OCI-LY7 (cell line): Measurements from ENCODE around the gene SLC66A2. TPM values are rescaled to one million over a fixed set of nuclear protein-coding genes. Genes with fewer than 3 reads are reported as not detected.
"Not testable (repeated sequence)": the region's sequence is repeated elsewhere in the genome, so short reads cannot be mapped to it uniquely, and the experiment has no call there.

Source experiments
- BruUV-seq: library from RNA; stranded (reverse); fragments of 400-500 nt; replicated peaks from 2 replicates; lab custom pipeline; 2021; lab: Mats Ljungman, UMichigan
- CTCF ChIA-PET: fragments of 300-600 bp; sonication (Branson Sonifier 250); formaldehyde crosslinking; loops from one replicate; lab custom pipeline; 2022; ENCODE audit warnings: antibody characterized with exemption; ENCODE audit not compliant: unreplicated experiment; lab: Charles Lee
- POLR2A ChIA-PET: fragments of 300-600 bp; sonication (Branson Sonifier 250); formaldehyde crosslinking; loops from one replicate; lab custom pipeline; 2022; ENCODE audit warnings: antibody characterized with exemption; lab: Charles Lee
- DNase-seq: peaks from one replicate; pipeline ENCODE4 v3.0.0-alpha.2; 2015; ENCODE audit warnings: low spot score
- H2AFZ ChIP-seq: fragments of 200-600 bp; sonication (generic), shearing (Covaris generic); 2 replicates; pipeline ENCODE4 v1.6.1; 2014; ENCODE audit warnings: mild to moderate bottlenecking, antibody characterized with exemption, low read length, moderate library complexity
- H3K27ac ChIP-seq: fragments of 200-600 bp; sonication (generic); 2 replicates; pipeline ENCODE4 v1.5.1; 2014; ENCODE audit warnings: mixed run types, low read depth, mild to moderate bottlenecking, moderate library complexity, low read length, inconsistent platforms; ENCODE audit not compliant: poor library complexity, severe bottlenecking
- H3K36me3 ChIP-seq: fragments of 200-600 bp; sonication (generic); 2 replicates; pipeline ENCODE4 v1.6.1; 2014; ENCODE audit warnings: mild to moderate bottlenecking, antibody characterized with exemption, low read length, moderate library complexity, mixed read lengths; ENCODE audit not compliant: insufficient read depth
- H3K4me1 ChIP-seq: fragments of 200-600 bp; sonication (generic); 2 replicates; pipeline ENCODE4 v1.5.1; 2014; ENCODE audit warnings: mild to moderate bottlenecking, low read length; ENCODE audit not compliant: insufficient read depth, poor library complexity, severe bottlenecking
- H3K4me2 ChIP-seq: fragments of 200-600 bp; sonication (generic); 2 replicates; pipeline ENCODE4 v1.6.1; 2014; ENCODE audit warnings: mild to moderate bottlenecking, low read length
- H3K4me3 ChIP-seq: fragments of 200-600 bp; sonication (generic); 2 replicates; pipeline ENCODE4 v1.5.1; 2014; ENCODE audit warnings: mild to moderate bottlenecking, low read depth, low read length; ENCODE audit not compliant: poor library complexity, severe bottlenecking
- H3K79me2 ChIP-seq: fragments of 200-600 bp; sonication (generic); 2 replicates; pipeline ENCODE4 v1.6.1; 2016; ENCODE audit warnings: low read depth, mild to moderate bottlenecking, low read length, moderate library complexity, mixed read lengths; ENCODE audit not compliant: insufficient read depth
- H3K9me2 ChIP-seq: fragments of 200-600 bp; sonication (generic); 2 replicates; pipeline ENCODE4 v1.6.1; 2016; ENCODE audit warnings: mild to moderate bottlenecking, low read length, mixed read lengths; ENCODE audit not compliant: insufficient read depth
- H3K9me3 ChIP-seq: fragments of 200-600 bp; sonication (generic); 2 replicates; pipeline ENCODE4 v1.6.1; 2014; ENCODE audit warnings: mild to moderate bottlenecking, mixed run types, low read length, mixed read lengths
- H4K20me1 ChIP-seq: fragments of 200-600 bp; sonication (generic); 2 replicates; pipeline ENCODE4 v1.6.1; 2014; ENCODE audit warnings: mild to moderate bottlenecking, antibody characterized with exemption, low read length, moderate library complexity, mixed read lengths; ENCODE audit not compliant: insufficient read depth
- EZH2phosphoT487 ChIP-seq: fragments of 200-600 bp; sonication (generic); IDR thresholded peaks from 2 replicates; pipeline ENCODE4 v1.6.1; 2018; ENCODE audit warnings: low read depth, borderline replicate concordance, mild to moderate bottlenecking, mixed run types, antibody characterized with exemption, low read length, moderate library complexity, mixed read lengths
- intact Hi-C: fragments of 100-400 bp; cut with micrococcal nuclease; formaldehyde crosslinking; loops from one replicate; pipeline ENCODE4 v1.10.0; 2022; ENCODE audit not compliant: unreplicated experiment
- total RNA-seq, 2 experiments: library from RNA; depleted of rRNA in 1 of 2; stranded (reverse); fragments of >200 nt in 1 of 2; shearing (Covaris generic) in 1 of 2; gene quantifications; 2 replicates each; pipeline ENCODE4 v1.2.3, GENCODE V29; 2014 to 2022
- TF ChIP-seq, protein P1 (sequence below): fragments of 200-600 bp; sonication (generic); conservative IDR thresholded peaks from 2 replicates; pipeline ENCODE4 v1.5.1; 2014; ENCODE audit warnings: mild to moderate bottlenecking, antibody characterized with exemption, low read length, moderate library complexity, mixed read lengths

Gene SLC66A2
- total RNA-seq, 2 experiments from 2014 or later, result 14.5 to 17.9 TPM

DNA sequence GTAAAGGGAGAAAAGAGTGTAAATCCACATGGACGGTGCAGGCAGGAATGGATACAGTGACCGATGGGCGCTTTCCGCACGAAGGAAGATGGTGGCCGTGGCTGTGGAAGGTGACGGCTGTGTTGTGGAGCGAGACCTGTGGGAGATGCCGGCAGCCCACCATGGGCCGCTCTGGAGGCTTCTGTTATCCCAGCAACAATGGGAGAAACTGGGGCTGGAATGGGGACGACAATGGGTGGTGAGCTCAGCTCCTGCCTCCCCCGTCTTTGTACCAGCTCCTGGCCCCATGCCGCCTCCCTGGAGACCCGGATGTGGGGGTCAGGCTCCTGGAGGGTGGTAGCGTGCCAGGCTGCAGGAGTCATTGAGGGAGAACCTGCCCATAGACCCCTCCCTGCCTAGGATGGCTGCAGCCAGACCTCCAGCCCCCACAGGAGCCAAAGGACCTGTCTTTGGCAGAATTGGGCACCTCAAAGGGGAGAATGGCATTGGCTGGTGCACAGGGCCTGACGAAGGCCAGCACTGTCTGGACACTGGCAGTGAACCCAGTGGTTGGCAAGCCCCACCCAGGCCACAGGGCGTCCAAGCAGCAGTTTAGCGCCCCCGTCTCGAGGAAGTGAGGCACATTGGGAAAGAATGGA, 72.6 kb downstream of the SLC66A2 start:
- no peaks in the 10 kb centered on the region for H3K36me3 ChIP-seq
- H3K79me2 ChIP-seq, result no peaks in the 10 kb centered on the region
- H3K9me3 ChIP-seq, result no peaks in the 10 kb centered on the region
- no peak overlapping the region for H2AFZ ChIP-seq
- no peak for DNase-seq
- H3K27ac ChIP-seq, result no peak overlapping the region
- no peak overlapping the region for H3K4me3 ChIP-seq
- ChIA-PET POLR2A (no interaction called here), CTCF (no interaction called here)
- TF ChIP-seq EZH2phosphoT487, result no peak
- no TSS peak for BruUV-seq
- H3K4me2 ChIP-seq, result no peak overlapping the region
- H3K4me1 ChIP-seq, result no peaks in the 10 kb centered on the region
- no peaks in the 10 kb centered on the region for H3K9me2 ChIP-seq
- no peaks in the 10 kb centered on the region for H4K20me1 ChIP-seq
- intact Hi-C loops, result no loop called here

DNA sequence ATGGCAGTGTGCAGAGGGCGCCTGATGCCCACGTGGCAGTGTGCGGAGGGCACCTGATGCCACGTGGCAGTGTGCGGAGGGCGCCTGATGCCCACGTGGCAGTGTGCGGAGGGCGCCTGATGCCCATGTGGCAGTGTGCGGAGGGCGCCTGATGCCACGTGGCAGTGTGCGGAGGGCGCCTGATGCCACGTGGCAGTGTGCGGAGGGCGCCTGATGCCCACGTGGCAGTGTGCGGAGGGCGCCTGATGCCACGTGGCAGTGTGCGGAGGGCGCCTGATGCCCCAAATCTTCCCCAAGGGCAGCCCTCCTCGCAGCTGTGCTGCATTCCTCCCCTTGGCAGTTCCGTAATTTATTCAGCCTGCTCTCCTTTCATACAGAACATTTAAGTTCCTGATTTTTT, 73.2 kb downstream of the SLC66A2 start:
- H4K20me1 ChIP-seq, intact Hi-C loops, H3K4me2 ChIP-seq, H3K27ac ChIP-seq, CTCF ChIA-PET, H3K4me3 ChIP-seq, H3K4me1 ChIP-seq, BruUV-seq, DNase-seq, H3K79me2 ChIP-seq, H3K9me3 ChIP-seq, POLR2A ChIA-PET, H3K9me2 ChIP-seq, H3K36me3 ChIP-seq, H2AFZ ChIP-seq: not testable (repeated sequence)

- Histone ChIP-seq H3K4me2 (no peak overlapping the region), H3K9me3 (no peaks in the 10 kb centered on the region), H3K4me3 (no peak overlapping the region), H3K4me1 (no peaks in the 10 kb centered on the region), H3K27ac (no peak overlapping the region), H3K9me2 (no peaks in the 10 kb centered on the region), H3K36me3 (no peaks in the 10 kb centered on the region), H3K79me2 (no peaks in the 10 kb centered on the region), H4K20me1 (no peaks in the 10 kb centered on the region), H2AFZ (no peak overlapping the region)
- POLR2A ChIA-PET, result no interaction called here
- TF ChIP-seq, protein P1, sequence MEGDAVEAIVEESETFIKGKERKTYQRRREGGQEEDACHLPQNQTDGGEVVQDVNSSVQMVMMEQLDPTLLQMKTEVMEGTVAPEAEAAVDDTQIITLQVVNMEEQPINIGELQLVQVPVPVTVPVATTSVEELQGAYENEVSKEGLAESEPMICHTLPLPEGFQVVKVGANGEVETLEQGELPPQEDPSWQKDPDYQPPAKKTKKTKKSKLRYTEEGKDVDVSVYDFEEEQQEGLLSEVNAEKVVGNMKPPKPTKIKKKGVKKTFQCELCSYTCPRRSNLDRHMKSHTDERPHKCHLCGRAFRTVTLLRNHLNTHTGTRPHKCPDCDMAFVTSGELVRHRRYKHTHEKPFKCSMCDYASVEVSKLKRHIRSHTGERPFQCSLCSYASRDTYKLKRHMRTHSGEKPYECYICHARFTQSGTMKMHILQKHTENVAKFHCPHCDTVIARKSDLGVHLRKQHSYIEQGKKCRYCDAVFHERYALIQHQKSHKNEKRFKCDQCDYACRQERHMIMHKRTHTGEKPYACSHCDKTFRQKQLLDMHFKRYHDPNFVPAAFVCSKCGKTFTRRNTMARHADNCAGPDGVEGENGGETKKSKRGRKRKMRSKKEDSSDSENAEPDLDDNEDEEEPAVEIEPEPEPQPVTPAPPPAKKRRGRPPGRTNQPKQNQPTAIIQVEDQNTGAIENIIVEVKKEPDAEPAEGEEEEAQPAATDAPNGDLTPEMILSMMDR, result no peak
- no peak for TF ChIP-seq EZH2phosphoT487
- CTCF ChIA-PET, result no interaction called here
- DNase-seq, result no peak
- intact Hi-C loops, result no loop called here
- BruUV-seq, result no TSS peak
Observed at GRCh38 chr18:79877163-79878091, 74.0 kb downstream of the SLC66A2 start.
